ENCODE measurements around the gene FEN1.

DNA sequence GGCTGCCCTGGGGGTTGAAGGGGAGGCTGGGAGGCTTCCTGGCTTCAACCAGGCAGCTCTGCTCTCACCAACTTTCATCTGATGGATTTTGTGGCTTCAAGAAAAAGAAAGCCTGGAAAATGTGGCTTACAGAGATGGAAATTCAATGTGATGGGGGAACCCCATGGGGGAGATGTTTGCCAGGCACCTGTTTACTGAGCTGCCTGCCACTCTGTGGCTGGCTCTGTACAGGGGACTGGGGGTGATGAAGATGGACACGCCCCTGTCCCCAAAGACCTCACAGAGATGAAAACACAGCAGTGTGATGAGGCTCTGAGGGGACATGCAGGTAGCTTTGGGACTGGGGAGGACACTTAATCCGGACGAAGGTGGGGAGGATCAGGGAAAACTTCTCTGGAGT is 10.4 kb upstream of the FEN1 start:
- no peak for TF ChIP-seq EGR1 (IDR thresholded peaks at IDR 0.05; ENCODE audit: low read depth in 2 of 2)
- TF ChIP-seq, protein P1, sequence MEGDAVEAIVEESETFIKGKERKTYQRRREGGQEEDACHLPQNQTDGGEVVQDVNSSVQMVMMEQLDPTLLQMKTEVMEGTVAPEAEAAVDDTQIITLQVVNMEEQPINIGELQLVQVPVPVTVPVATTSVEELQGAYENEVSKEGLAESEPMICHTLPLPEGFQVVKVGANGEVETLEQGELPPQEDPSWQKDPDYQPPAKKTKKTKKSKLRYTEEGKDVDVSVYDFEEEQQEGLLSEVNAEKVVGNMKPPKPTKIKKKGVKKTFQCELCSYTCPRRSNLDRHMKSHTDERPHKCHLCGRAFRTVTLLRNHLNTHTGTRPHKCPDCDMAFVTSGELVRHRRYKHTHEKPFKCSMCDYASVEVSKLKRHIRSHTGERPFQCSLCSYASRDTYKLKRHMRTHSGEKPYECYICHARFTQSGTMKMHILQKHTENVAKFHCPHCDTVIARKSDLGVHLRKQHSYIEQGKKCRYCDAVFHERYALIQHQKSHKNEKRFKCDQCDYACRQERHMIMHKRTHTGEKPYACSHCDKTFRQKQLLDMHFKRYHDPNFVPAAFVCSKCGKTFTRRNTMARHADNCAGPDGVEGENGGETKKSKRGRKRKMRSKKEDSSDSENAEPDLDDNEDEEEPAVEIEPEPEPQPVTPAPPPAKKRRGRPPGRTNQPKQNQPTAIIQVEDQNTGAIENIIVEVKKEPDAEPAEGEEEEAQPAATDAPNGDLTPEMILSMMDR (IDR thresholded peaks at IDR 0.05; ENCODE audit: low read depth, low read length, missing input control) = no peak
- no peak for TF ChIP-seq JUND (IDR thresholded peaks at IDR 0.05)
- TF ChIP-seq, protein P2, sequence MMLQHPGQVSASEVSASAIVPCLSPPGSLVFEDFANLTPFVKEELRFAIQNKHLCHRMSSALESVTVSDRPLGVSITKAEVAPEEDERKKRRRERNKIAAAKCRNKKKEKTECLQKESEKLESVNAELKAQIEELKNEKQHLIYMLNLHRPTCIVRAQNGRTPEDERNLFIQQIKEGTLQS (IDR thresholded peaks at IDR 0.05) = no peak
- TF ChIP-seq, protein P3, sequence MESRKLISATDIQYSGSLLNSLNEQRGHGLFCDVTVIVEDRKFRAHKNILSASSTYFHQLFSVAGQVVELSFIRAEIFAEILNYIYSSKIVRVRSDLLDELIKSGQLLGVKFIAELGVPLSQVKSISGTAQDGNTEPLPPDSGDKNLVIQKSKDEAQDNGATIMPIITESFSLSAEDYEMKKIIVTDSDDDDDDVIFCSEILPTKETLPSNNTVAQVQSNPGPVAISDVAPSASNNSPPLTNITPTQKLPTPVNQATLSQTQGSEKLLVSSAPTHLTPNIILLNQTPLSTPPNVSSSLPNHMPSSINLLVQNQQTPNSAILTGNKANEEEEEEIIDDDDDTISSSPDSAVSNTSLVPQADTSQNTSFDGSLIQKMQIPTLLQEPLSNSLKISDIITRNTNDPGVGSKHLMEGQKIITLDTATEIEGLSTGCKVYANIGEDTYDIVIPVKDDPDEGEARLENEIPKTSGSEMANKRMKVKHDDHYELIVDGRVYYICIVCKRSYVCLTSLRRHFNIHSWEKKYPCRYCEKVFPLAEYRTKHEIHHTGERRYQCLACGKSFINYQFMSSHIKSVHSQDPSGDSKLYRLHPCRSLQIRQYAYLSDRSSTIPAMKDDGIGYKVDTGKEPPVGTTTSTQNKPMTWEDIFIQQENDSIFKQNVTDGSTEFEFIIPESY (IDR thresholded peaks at IDR 0.05) = no peak

Measured in liver (tissue), 3 donors.